IMR-90 (cell line): Measurements from ENCODE around the gene DNAI2. TPM values are rescaled to one million over a fixed set of nuclear protein-coding genes. Genes with fewer than 3 reads are reported as not detected.

Experiments used
- ATAC-seq: fragments of 200-7000 bp; cut with Tn5 transposase; 2 replicates; pipeline ENCODE4 v1.9.1; 2020; ENCODE audit warnings: low read depth, mild to moderate bottlenecking, moderate library complexity
- BruUV-seq: library from RNA; stranded (reverse); fragments of 400-500 nt; replicated peaks from 2 replicates; lab custom pipeline; 2021; lab: Mats Ljungman, UMichigan
- CTCF ChIA-PET: fragments of 300-600 bp; formaldehyde crosslinking; extraction: SDS; loops from one replicate; lab custom pipeline; 2021; ENCODE audit warnings: antibody characterized with exemption; lab: Yijun Ruan, JAX
- POLR2A ChIA-PET: fragments of 300-600 bp; sonication (Branson Sonifier 250); formaldehyde crosslinking; loops from one replicate; lab custom pipeline; 2022; ENCODE audit warnings: antibody characterized with exemption; ENCODE audit not compliant: unreplicated experiment; lab: Charles Lee
- DNase-seq: peaks from one replicate; pipeline ENCODE4 v3.0.0; 2013
- H2AFZ ChIP-seq: replicated peaks from 2 replicates; pipeline ENCODE3; 2013; ENCODE audit warnings: low read length, mild to moderate bottlenecking; ENCODE audit not compliant: poor library complexity
- H2AK5ac ChIP-seq: 2 replicates; pipeline ENCODE4 v1.6.1; 2013; ENCODE audit warnings: low read depth, low read length, inconsistent platforms
- H2AK9ac ChIP-seq: replicated peaks from 2 replicates; pipeline ENCODE3; 2013; ENCODE audit warnings: mild to moderate bottlenecking, low read depth, low read length, moderate library complexity; ENCODE audit not compliant: poor library complexity
- H2BK120ac ChIP-seq: 2 replicates; pipeline ENCODE4 v1.6.1; 2013; ENCODE audit warnings: low read depth, low read length, inconsistent platforms
- H2BK15ac ChIP-seq: 3 replicates; pipeline ENCODE4 v1.6.1; 2013; ENCODE audit warnings: low read depth, low read length, inconsistent platforms
- H2BK20ac ChIP-seq: 2 replicates; pipeline ENCODE4 v1.6.1; 2013; ENCODE audit warnings: low read depth, mild to moderate bottlenecking, inconsistent platforms, low read length, moderate library complexity
- H2BK5ac ChIP-seq: 2 replicates; pipeline ENCODE4 v1.6.1; 2013; ENCODE audit warnings: mild to moderate bottlenecking, low read depth, low read length, inconsistent platforms; ENCODE audit not compliant: poor library complexity, severe bottlenecking
- H3K14ac ChIP-seq: replicated peaks from 2 replicates; pipeline ENCODE4 v1.6.1; 2013; ENCODE audit warnings: low read depth, low read length, inconsistent platforms
- H3K18ac ChIP-seq: 2 replicates; pipeline ENCODE4 v1.6.1; 2013; ENCODE audit warnings: low read depth, low read length, control low read depth
- H3K23ac ChIP-seq: 2 replicates; pipeline ENCODE4 v1.6.1; 2013; ENCODE audit warnings: low read depth, low read length, inconsistent platforms
- H3K27ac ChIP-seq: 2 replicates; pipeline ENCODE4 v1.5.1; 2013; ENCODE audit warnings: mild to moderate bottlenecking, control low read depth, low read length; ENCODE audit not compliant: insufficient read depth
- H3K27me3 ChIP-seq: 2 replicates; pipeline ENCODE4 v1.6.1; 2013; ENCODE audit warnings: low read length; ENCODE audit not compliant: control insufficient read depth, insufficient read depth
- H3K36me3 ChIP-seq: 2 replicates; pipeline ENCODE4 v1.6.1; 2013; ENCODE audit warnings: low read length, mixed read lengths; ENCODE audit not compliant: control insufficient read depth, insufficient read depth
- H3K4ac ChIP-seq: 2 replicates; pipeline ENCODE4 v1.6.1; 2013; ENCODE audit warnings: low read depth, low read length, inconsistent platforms
- H3K4me1 ChIP-seq: 2 replicates; pipeline ENCODE4 v1.6.1; 2013; ENCODE audit warnings: low read length, mixed read lengths; ENCODE audit not compliant: control insufficient read depth, insufficient read depth
- H3K4me2 ChIP-seq: 2 replicates; pipeline ENCODE4 v1.6.1; 2013; ENCODE audit warnings: low read depth, mild to moderate bottlenecking, control low read depth, low read length, moderate library complexity
- H3K4me3 ChIP-seq: 2 replicates; pipeline ENCODE4 v1.5.1; 2013; ENCODE audit warnings: low read depth, mild to moderate bottlenecking, control low read depth, low read length, moderate library complexity; ENCODE audit not compliant: insufficient read depth
- H3K56ac ChIP-seq: 2 replicates; pipeline ENCODE4 v1.6.1; 2013; ENCODE audit warnings: low read length, inconsistent platforms; ENCODE audit not compliant: insufficient read depth; ENCODE audit errors: extremely low read depth
- H3K79me1 ChIP-seq, 2 experiments: 2 replicates each; pipeline ENCODE4 v1.6.1; 2013; ENCODE audit warnings: low read length in 2 of 2, inconsistent platforms in 1 of 2, low read depth in 1 of 2
- H3K9ac ChIP-seq: 2 replicates; pipeline ENCODE4 v1.6.1; 2013; ENCODE audit warnings: low read depth, low read length, control low read depth
- H3K9me1 ChIP-seq: 2 replicates; pipeline ENCODE4 v1.6.1; 2013; ENCODE audit warnings: low read length, inconsistent platforms; ENCODE audit not compliant: insufficient read depth
- H3K9me3 ChIP-seq: 2 replicates; pipeline ENCODE4 v1.6.1; 2013; ENCODE audit warnings: low read length; ENCODE audit not compliant: control insufficient read depth, insufficient read depth
- H4K20me1 ChIP-seq: 2 replicates; pipeline ENCODE4 v1.6.1; 2013; ENCODE audit warnings: low read length, inconsistent platforms; ENCODE audit not compliant: insufficient read depth
- H4K5ac ChIP-seq: 2 replicates; pipeline ENCODE4 v1.6.1; 2013; ENCODE audit warnings: mild to moderate bottlenecking, low read depth, low read length, control low read depth
- H4K8ac ChIP-seq, 2 experiments: 2 replicates each; pipeline ENCODE4 v1.6.1; 2013; ENCODE audit warnings: low read depth in 2 of 2, low read length in 2 of 2, control low read depth in 1 of 2, inconsistent platforms in 1 of 2
- H4K91ac ChIP-seq: 2 replicates; pipeline ENCODE4 v1.6.1; 2013; ENCODE audit warnings: low read depth, low read length, inconsistent platforms; ENCODE audit not compliant: insufficient read depth
- CEBPB ChIP-seq: IDR thresholded peaks from 2 replicates; pipeline ENCODE4 v1.6.1; 2012; ENCODE audit warnings: low read depth, low read length, improper control_type of control experiment
- CHD1 ChIP-seq: IDR thresholded peaks from 2 replicates; pipeline ENCODE4 v1.6.1; 2012; ENCODE audit warnings: low read depth, low read length, improper control_type of control experiment
- ELK1 ChIP-seq: fragments of 150-350 bp; IDR thresholded peaks from 2 replicates; pipeline ENCODE4 v1.6.1; 2016; ENCODE audit warnings: low read depth, mild to moderate bottlenecking, low read length, moderate library complexity, borderline replicate concordance
- FOS ChIP-seq: fragments of 150-350 bp; IDR thresholded peaks from 2 replicates; pipeline ENCODE4 v1.6.1; 2016; ENCODE audit warnings: low read depth, low read length
- MAFK ChIP-seq: IDR thresholded peaks from 2 replicates; pipeline ENCODE4 v1.6.1; 2012; ENCODE audit warnings: low read depth, low read length, improper control_type of control experiment
- MAZ ChIP-seq: IDR thresholded peaks from 2 replicates; pipeline ENCODE4 v1.6.1; 2012; ENCODE audit warnings: low read depth, mild to moderate bottlenecking, low read length, improper control_type of control experiment, moderate library complexity, borderline replicate concordance
- MXI1 ChIP-seq: IDR thresholded peaks from 2 replicates; pipeline ENCODE4 v1.6.1; 2012; ENCODE audit warnings: low read depth, mild to moderate bottlenecking, low read length, moderate library complexity, borderline replicate concordance
- NFE2L2 ChIP-seq: fragments of 150-350 bp; IDR thresholded peaks from 2 replicates; pipeline ENCODE4 v1.6.1; 2016; ENCODE audit warnings: low read depth, mild to moderate bottlenecking, low read length
- POLR2A ChIP-seq: IDR thresholded peaks from 2 replicates; pipeline ENCODE4 v1.6.1; 2012; ENCODE audit warnings: mild to moderate bottlenecking, low read depth, low read length
- RAD21 ChIP-seq: IDR thresholded peaks from 2 replicates; pipeline ENCODE4 v1.6.1; 2012; ENCODE audit warnings: low read length, improper control_type of control experiment
- RCOR1 ChIP-seq: IDR thresholded peaks from 2 replicates; pipeline ENCODE4 v1.6.1; 2012; ENCODE audit warnings: mild to moderate bottlenecking, low read length, improper control_type of control experiment; ENCODE audit not compliant: insufficient replicate concordance
- RFX5 ChIP-seq: IDR thresholded peaks from 2 replicates; pipeline ENCODE4 v1.8.0; 2012; ENCODE audit warnings: low read depth, mild to moderate bottlenecking, low read length, moderate library complexity
- SMC3 ChIP-seq: fragments of 150-350 bp; IDR thresholded peaks from 2 replicates; pipeline ENCODE4 v1.6.1; 2016; ENCODE audit warnings: low read depth, mild to moderate bottlenecking, antibody characterized with exemption, low read length, moderate library complexity
- WGBS, 2 experiments: methylation state at CpG; one replicate each; pipeline versions ENCODE4 v1.1.5 to v1.1.7; 2013; ENCODE audit warnings: missing lambda C conversion rate in 2 of 2; ENCODE audit not compliant: insufficient read length in 1 of 2; ENCODE audit errors: extremely low coverage in 2 of 2; 5-methylcytosine and 5-hydroxymethylcytosine counted together
- dilution Hi-C: fragments of 300-500 bp; cut with HindIII; formaldehyde crosslinking; loops from one replicate; pipeline ENCODE4 v1.14.3; 2018; ENCODE audit warnings: low sequenced_read_pairs; ENCODE audit not compliant: unreplicated experiment
- in situ Hi-C: fragments of 300-500 bp; cut with MboI; formaldehyde crosslinking; loops from 3 replicates; pipeline ENCODE4 v1.14.3; 2019; ENCODE audit warnings: low sequenced_read_pairs, inconsistent platforms, mixed read lengths
- intact Hi-C: fragments of 100-400 bp; cut with micrococcal nuclease; formaldehyde crosslinking; loops from 2 replicates; pipeline ENCODE4 v1.10.0; 2022
- polyA plus RNA-seq, 3 experiments: library from polyadenylated mRNA; depleted of rRNA; stranded (reverse); fragments of >200 nt; gene quantifications; 2 replicates each; pipeline ENCODE4 v1.2.3, GENCODE V29; 2012; ENCODE audit warnings: low replicate concordance in 1 of 3
- total RNA-seq: library from RNA; depleted of rRNA; stranded (reverse); fragments of >200 nt; gene quantifications from 2 replicates; pipeline ENCODE4 v1.2.3, GENCODE V29; 2012
- TF ChIP-seq, protein P1 (sequence below): fragments of 150-350 bp; IDR thresholded peaks from 2 replicates; pipeline ENCODE4 v1.6.1; 2017; ENCODE audit warnings: mild to moderate bottlenecking, antibody characterized with exemption, low read length, low read depth

The DNAI2 gene
- total and polyA plus RNA-seq, 2 of the 4 experiments (the other 2 are of a cell fraction), result not detected

GRCh38 chr17:74244128-74244527 lies 29.9 kb upstream of the DNAI2 start:
- ChIA-PET CTCF (no interaction called here), POLR2A (no interaction called here)
- in situ Hi-C loops, result no loop called here
- H3K56ac ChIP-seq, result no peak overlapping the region
- H3K23ac ChIP-seq, result no peak overlapping the region
- no peak overlapping the region for H2BK5ac ChIP-seq
- no peak overlapping the region for H3K14ac ChIP-seq
- no peaks in the 10 kb centered on the region for H3K27me3 ChIP-seq
- H2AK5ac ChIP-seq, result no peak overlapping the region
- no peak overlapping the region for H2BK20ac ChIP-seq
- H3K4ac ChIP-seq, result no peak overlapping the region
- no peak overlapping the region for H3K18ac ChIP-seq
- H3K79me1 ChIP-seq, result no peaks in the 10 kb centered on the region
- no peaks in the 10 kb centered on the region for H4K20me1 ChIP-seq
- no peak overlapping the region for H2BK120ac ChIP-seq
- TF ChIP-seq POLR2A (no peak), SMC3 (no peak), ELK1 (no peak), MAZ (no peak), MAFK (no peak), RFX5 (no peak), RAD21 (no peak), CHD1 (no peak), RCOR1 (no peak), NFE2L2 (no peak), FOS (no peak), MXI1 (no peak), CEBPB (no peak)
- TF ChIP-seq, protein P1, sequence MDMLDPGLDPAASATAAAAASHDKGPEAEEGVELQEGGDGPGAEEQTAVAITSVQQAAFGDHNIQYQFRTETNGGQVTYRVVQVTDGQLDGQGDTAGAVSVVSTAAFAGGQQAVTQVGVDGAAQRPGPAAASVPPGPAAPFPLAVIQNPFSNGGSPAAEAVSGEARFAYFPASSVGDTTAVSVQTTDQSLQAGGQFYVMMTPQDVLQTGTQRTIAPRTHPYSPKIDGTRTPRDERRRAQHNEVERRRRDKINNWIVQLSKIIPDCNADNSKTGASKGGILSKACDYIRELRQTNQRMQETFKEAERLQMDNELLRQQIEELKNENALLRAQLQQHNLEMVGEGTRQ, result no peak
- no peak overlapping the region for H3K9ac ChIP-seq
- H3K4me3 ChIP-seq, result no peak overlapping the region
- no peaks in the 10 kb centered on the region for H3K36me3 ChIP-seq
- H2AFZ ChIP-seq, result no peak overlapping the region
- no peaks in the 10 kb centered on the region for H3K4me1 ChIP-seq
- H4K91ac ChIP-seq, result no peak overlapping the region
- DNase-seq (no peak), ATAC-seq (no peak)
- H3K9me1 ChIP-seq, result no peaks in the 10 kb centered on the region
- intact Hi-C loops, result no loop called here
- dilution Hi-C loops, result no loop called here
- no TSS peak for BruUV-seq
- no peak overlapping the region for H2BK15ac ChIP-seq
- H2AK9ac ChIP-seq, result no peak overlapping the region
- 79% methylated on average over 3 of the region's 10 CpGs; no CpG with 5 or more reads in 1 of the 2 experiments for WGBS, 2 experiments
- no peak overlapping the region for H3K27ac ChIP-seq
- no peak overlapping the region for H4K8ac ChIP-seq
- no peaks in the 10 kb centered on the region for H3K9me3 ChIP-seq
- no peak overlapping the region for H3K4me2 ChIP-seq
- H4K5ac ChIP-seq, result no peak overlapping the region
